Tibial nerve (tissue), 4 donors: ENCODE data around the gene RNU7-1.

ENCODE experiments used
- EP300 ChIP-seq, 2 donors: sonication (generic); formaldehyde crosslinking; IDR thresholded peaks; one replicate each; pipeline ENCODE4 v1.6.1; 2017; ENCODE audit warnings: antibody characterized with exemption in 2 of 2, mild to moderate bottlenecking in 1 of 2
- POLR2A ChIP-seq, 2 donors: fragments of 450-650 bp; IDR thresholded peaks; one replicate each; pipeline ENCODE4 v1.6.1; 2017; ENCODE audit warnings: antibody characterized with exemption in 2 of 2, mild to moderate bottlenecking in 2 of 2, moderate library complexity in 2 of 2
- TF ChIP-seq, protein P1 (sequence below), 5 experiments: fragments of 200-600 bp in 3 of 5; fragments of 450-650 bp in 2 of 5; sonication (generic) in 3 of 5; IDR thresholded peaks; one replicate each; pipeline ENCODE4 v1.5.1; 2016 to 2019; ENCODE audit warnings: antibody characterized with exemption in 5 of 5, mild to moderate bottlenecking in 3 of 5, moderate library complexity in 2 of 5

DNA sequence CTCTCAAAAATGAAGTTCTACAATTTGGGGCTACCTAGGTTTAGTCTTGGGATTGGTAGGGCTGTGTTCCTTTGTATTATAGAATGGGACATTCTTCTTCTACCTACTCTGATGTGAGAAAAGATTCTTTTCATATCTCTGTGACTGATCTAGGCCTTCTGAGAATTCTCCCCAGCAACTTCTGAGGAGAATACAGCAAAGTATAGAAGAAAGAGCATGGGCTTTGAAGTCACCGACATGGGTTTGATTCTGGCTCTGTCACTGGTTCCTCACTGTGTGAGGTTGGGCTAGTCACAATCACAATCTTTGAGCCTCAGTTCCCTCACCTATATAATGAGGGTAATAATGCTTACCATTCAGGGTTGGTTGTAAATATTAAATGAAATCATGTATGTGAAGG is 10.8 kb upstream of the RNU7-1 start:
- TF ChIP-seq, protein P1, sequence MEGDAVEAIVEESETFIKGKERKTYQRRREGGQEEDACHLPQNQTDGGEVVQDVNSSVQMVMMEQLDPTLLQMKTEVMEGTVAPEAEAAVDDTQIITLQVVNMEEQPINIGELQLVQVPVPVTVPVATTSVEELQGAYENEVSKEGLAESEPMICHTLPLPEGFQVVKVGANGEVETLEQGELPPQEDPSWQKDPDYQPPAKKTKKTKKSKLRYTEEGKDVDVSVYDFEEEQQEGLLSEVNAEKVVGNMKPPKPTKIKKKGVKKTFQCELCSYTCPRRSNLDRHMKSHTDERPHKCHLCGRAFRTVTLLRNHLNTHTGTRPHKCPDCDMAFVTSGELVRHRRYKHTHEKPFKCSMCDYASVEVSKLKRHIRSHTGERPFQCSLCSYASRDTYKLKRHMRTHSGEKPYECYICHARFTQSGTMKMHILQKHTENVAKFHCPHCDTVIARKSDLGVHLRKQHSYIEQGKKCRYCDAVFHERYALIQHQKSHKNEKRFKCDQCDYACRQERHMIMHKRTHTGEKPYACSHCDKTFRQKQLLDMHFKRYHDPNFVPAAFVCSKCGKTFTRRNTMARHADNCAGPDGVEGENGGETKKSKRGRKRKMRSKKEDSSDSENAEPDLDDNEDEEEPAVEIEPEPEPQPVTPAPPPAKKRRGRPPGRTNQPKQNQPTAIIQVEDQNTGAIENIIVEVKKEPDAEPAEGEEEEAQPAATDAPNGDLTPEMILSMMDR (IDR thresholded peaks at IDR 0.05): no peak
- TF ChIP-seq POLR2A (IDR thresholded peaks at IDR 0.05) (no peak), EP300 (IDR thresholded peaks at IDR 0.05) (no peak)
